Upper lobe of left lung (tissue), 4 donors: Measurements from ENCODE around the gene C22orf31.

Experiments used
- POLR2A ChIP-seq, 4 donors: fragments of 450-650 bp; IDR thresholded peaks; one replicate each; pipeline ENCODE4 v1.5.1; 2016 to 2017; ENCODE audit warnings: antibody characterized with exemption in 4 of 4, mild to moderate bottlenecking in 2 of 4
- POLR2AphosphoS5 ChIP-seq, 2 donors: sonication (generic); formaldehyde crosslinking; IDR thresholded peaks; one replicate each; pipeline ENCODE4 v1.5.1; 2017; ENCODE audit warnings: antibody characterized with exemption in 2 of 2
- TF ChIP-seq, protein P1 (sequence below), 6 experiments: fragments of 450-650 bp in 4 of 6; fragments of 200-600 bp in 2 of 6; sonication (generic) in 2 of 6; IDR thresholded peaks; one replicate each; pipeline ENCODE4 v1.5.1; 2016 to 2019; ENCODE audit warnings: antibody characterized with exemption in 6 of 6

DNA sequence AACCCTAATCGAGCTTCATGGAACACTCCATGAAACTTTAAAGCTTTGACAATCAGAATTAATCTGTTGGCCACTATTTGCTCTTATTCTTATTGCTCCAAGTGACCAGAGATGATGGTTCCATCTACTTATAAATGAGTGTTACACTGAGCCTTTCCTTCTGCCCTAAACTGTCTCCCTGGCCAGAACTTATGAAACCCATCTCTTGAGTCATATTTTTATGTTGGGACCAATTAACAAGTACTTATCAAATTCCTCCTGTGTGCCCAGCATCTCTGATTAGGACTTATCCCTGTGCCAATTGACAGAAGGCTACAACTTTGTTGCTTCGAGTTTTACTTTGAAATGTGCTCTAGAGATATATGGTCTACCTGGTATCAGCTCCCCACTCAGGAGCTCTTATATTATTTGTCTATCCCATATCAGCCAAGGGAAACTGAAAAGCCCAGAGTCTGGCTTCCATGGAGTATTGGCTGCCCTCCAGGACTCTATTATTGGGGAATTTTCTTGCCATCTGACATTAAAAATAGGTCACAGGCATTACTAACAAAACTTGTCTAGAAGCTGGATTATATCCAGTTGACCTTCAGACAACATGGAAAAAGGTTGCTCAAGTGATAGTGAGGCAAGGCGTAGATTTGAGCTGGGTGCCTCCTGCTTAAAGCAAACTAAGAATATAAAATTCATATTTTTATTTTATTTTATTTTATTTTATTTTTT, 20.0 kb upstream of the C22orf31 start:
- no peak for TF ChIP-seq POLR2A (IDR thresholded peaks at IDR 0.05)
- TF ChIP-seq, protein P1, sequence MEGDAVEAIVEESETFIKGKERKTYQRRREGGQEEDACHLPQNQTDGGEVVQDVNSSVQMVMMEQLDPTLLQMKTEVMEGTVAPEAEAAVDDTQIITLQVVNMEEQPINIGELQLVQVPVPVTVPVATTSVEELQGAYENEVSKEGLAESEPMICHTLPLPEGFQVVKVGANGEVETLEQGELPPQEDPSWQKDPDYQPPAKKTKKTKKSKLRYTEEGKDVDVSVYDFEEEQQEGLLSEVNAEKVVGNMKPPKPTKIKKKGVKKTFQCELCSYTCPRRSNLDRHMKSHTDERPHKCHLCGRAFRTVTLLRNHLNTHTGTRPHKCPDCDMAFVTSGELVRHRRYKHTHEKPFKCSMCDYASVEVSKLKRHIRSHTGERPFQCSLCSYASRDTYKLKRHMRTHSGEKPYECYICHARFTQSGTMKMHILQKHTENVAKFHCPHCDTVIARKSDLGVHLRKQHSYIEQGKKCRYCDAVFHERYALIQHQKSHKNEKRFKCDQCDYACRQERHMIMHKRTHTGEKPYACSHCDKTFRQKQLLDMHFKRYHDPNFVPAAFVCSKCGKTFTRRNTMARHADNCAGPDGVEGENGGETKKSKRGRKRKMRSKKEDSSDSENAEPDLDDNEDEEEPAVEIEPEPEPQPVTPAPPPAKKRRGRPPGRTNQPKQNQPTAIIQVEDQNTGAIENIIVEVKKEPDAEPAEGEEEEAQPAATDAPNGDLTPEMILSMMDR (IDR thresholded peaks at IDR 0.05): no peak
- TF ChIP-seq POLR2AphosphoS5 (IDR thresholded peaks at IDR 0.05): no peak
